Epidermal melanocyte (primary cell): ENCODE data around the gene STX7.

Experiments used
- DNase-seq: peaks from one replicate; pipeline ENCODE4 v3.0.0; 2011; ENCODE audit warnings: low spot score; ENCODE audit not compliant: insufficient read length

Gene STX7

GRCh38 chr6:132414322-132414721 lies 98.6 kb downstream of the STX7 start:
- DNase-seq: no peak

DNA sequence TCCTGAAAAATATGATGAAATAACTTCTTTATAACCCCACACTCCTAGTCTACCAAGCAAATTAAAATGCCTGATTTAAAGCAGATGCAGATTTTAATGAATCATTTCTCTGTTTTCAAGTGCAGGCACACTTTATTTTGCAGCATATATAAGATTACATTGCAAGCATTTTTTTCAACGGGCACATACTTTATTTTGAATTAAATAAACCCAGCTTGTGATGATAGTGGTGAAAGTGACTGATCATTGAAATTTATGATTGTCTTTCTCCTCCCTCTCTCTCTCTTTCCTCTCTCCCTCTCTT lies 99.5 kb downstream of the STX7 start:
- no peak for DNase-seq

- DNase-seq: no peak
These were observed 100.0 kb downstream of the STX7 start for GRCh38 chr6:132412656-132413498.

GRCh38 chr6:132411296-132411695 lies 101.6 kb downstream of the STX7 start:
- no peak for DNase-seq

DNA sequence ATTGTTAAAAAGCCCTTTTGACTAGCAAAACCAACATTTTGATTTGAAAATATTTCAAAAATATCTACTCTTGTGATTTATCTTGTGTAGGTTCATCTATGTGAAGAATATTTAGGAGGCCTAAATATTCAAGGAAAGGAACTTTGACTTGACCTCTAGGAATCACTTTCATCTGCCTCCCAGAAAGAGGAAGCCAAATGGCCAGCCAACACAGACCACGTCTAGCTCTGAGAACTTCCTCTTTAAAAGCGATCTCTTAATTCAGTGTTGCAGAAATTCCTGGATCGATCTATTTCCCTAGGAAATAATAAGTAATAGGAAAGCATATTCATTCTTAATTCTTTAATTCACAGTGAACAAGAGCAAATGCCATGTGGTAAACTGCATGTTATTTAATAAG lies 102.1 kb downstream of the STX7 start:
- no peak for DNase-seq

GRCh38 chr6:132405143-132405915 lies 107.6 kb downstream of the STX7 start:
- no peak for DNase-seq

- no peak for DNase-seq
These were observed 108.2 kb downstream of the STX7 start for GRCh38 chr6:132404736-132405135.

- no peak for DNase-seq
These were observed 108.6 kb downstream of the STX7 start for GRCh38 chr6:132404330-132404729.

DNA sequence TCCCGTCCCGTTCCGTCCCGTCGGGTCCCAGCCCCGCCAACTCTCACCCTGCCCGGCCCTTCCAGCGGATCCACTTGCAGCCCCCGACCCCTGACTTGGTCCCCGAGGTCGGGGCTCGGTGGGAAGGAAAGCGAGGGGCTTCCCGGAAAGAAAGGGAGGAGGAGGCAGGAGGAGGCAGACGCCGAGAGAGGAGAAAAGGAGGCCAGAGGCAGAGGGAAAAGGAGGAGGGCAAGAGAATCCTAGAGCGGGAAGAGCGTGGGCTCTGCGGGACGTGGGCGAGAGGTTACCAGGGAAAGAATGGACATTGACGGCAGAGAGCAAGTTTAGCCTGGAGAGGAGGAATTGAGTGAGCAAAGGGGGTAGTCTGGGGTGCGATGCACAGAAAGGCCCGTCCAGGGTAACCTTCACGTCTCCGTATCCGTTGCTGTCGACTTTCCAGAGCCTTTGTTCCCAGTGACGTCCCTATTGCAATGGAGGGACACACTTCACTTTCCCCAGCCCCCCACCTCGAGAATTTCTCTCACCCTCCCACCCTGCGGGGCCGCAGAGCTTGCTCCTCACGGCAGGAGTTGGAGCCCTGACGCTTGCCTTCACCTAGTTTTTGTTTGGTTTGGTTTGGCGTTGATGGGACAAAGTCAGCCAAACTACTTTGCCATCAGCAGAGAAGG lies 111.2 kb downstream of the STX7 start:
- DNase-seq: no peak

DNA sequence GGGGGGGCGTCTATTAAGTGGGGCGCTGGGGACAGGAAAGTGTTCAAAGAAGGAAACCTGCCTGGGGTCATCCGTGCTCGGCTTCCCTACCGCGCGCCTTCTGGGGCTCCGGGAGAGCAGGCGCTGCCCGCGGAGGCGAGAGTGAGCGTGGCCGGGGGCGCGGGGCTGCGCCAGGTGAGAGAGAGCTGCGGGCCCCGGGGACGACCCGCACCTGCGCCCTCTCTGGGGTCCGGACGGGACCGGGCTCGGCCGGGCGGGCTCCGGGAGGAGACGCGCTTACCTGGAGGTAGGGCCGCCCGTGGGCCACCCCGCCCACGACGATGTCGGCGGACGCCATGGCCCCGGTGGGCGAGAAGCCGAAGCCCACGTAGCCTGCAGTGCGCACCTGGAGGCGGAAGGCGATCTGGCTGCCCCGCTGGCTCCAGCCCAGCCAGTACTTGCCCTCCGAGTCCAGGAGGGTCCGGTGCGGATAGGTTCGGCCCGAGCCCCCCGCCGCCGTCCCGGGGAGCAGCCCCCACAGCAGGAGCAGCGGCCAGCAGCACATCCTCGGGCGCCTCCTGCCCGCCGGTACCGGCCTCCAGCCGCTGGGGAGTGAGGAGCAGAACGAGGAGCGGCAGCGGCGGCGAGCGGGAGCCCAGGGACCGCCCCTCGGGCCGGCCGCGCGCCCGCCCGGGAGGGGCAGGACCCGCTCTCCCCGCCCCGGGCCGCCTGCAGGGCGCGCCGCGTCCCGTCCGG lies 111.9 kb downstream of the STX7 start, which contains the start of gene MOXD1:
MOXD1 (minus strand) TSS at position 593 of the 735 bp plus-strand sequence; CDS start at position 544, 49 bp downstream.
- peak; percentile 67 for DNase-seq

DNA sequence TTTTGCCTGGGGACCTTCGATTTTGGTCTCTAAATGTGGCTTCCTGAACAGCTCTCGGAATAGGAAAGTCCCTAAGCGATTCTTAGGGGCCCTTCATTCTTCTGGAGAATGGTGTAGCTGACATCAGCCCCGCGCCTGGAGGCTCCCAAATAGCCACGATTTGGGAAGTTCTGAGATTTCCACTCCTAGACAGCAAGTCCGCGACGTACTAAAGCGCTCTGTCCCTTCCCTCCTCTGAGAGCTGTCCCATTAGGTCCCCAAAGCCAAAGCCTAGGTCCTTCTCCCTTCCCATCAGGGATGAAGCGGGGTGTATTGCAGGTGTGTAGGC lies 112.4 kb downstream of the STX7 start:
- DNase-seq: no peak

GRCh38 chr6:132399376-132400074 lies 113.4 kb downstream of the STX7 start:
- no peak for DNase-seq
